ENCODE measurements around the gene CYP26C1. TPM values are rescaled to one million over a fixed set of nuclear protein-coding genes. Genes with fewer than 3 reads are reported as not detected.

Gene CYP26C1
- total RNA-seq, 1 experiment from 2014 or later, result 0.79 TPM

DNA sequence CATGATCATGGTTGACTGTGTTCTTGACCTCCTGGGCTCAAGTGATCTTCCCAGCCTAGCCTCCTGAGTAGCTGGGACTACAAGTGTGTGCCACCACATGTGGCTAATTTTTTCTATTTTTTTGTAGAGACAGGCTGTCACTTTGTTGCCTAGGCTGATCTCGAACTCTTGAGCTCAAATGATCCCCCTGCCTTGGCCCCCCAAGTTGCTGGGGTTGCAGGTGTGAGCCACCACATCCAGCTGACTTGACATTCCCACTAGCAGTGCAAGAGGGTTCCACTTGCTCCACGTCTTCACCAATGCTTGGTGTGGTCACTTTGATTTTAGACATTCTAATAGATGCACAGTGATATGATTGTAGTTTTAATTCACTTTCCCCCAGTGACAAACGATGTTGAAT, 38.2 kb downstream of the CYP26C1 start:
- Histone ChIP-seq H2AK5ac (ENCODE audit: insufficient read length, low read length) (no peak overlapping the region), H3K56ac (ENCODE audit: insufficient read length, low read depth, low read length) (no peak overlapping the region), H3K27ac (ENCODE audit: insufficient read length, low read depth, low read length) (no peak overlapping the region), H3K4me2 (ENCODE audit: insufficient read depth, insufficient read length, low read length) (no peak overlapping the region), H2BK15ac (ENCODE audit: low read depth, low read length) (no peak overlapping the region), H3K9me3 (ENCODE audit: control insufficient read depth, low read depth, low read length) (no peaks in the 10 kb centered on the region), H3K4ac (ENCODE audit: low read depth, low read length) (no peak overlapping the region), H3K27me3 (ENCODE audit: insufficient read depth, low read length) (no peaks in the 10 kb centered on the region), H2BK12ac (ENCODE audit: insufficient read length, low read depth, low read length) (no peak overlapping the region), H2BK120ac (ENCODE audit: low read depth, low read length, poor library complexity, severe bottlenecking) (no peak overlapping the region), H4K91ac (ENCODE audit: insufficient read length, low read depth, low read length) (no peak overlapping the region), H2BK20ac (ENCODE audit: low read depth, low read length, poor library complexity, severe bottlenecking) (no peak overlapping the region), H2AFZ (ENCODE audit: low read length) (no peak overlapping the region), H4K20me1 (ENCODE audit: control insufficient read depth, insufficient read depth, insufficient read length) (no peaks in the 10 kb centered on the region), H3K9ac (ENCODE audit: extremely low read depth, insufficient read length, low read length) (no peak overlapping the region), H3K18ac (ENCODE audit: insufficient read length, low read depth, low read length) (no peak overlapping the region), H3K4me1 (ENCODE audit: insufficient read depth, low read length) (no peaks in the 10 kb centered on the region), H4K8ac (replicated peaks; ENCODE audit: insufficient read length, low read depth, low read length) (no peak overlapping the region), H3K14ac (ENCODE audit: insufficient read depth, low read length) (no peak overlapping the region), H3K23me2 (ENCODE audit: insufficient read length, low read depth, low read length, poor library complexity, severe bottlenecking) (no peaks in the 10 kb centered on the region), H3K79me2 (ENCODE audit: insufficient read depth, low read length) (no peaks in the 10 kb centered on the region), H2BK5ac (ENCODE audit: insufficient read length, low read length) (no peak overlapping the region), H3K79me1 (ENCODE audit: insufficient read depth, low read depth, low read length, poor library complexity, severe bottlenecking) (no peaks in the 10 kb centered on the region), H3T11ph (ENCODE audit: low read length) (no peak overlapping the region), H3K23ac (ENCODE audit: insufficient read length, low read depth, low read length) (no peak overlapping the region), H4K5ac (ENCODE audit: insufficient read length, low read depth, low read length) (no peak overlapping the region)
- H3K27me3 Mint-ChIP-seq (ENCODE audit: low read depth), result no peaks in the 10 kb centered on the region
- H3K4me1 Mint-ChIP-seq, result peaks cover 9 to 15% of the 10 kb centered on the region in 2 experiments
- no CpG with 5 or more reads among the region's 3 CpGs for WGBS (ENCODE audit: extremely low coverage, insufficient read length, low lambda C conversion rate)
- H3K9me3 Mint-ChIP-seq, result peaks cover 11 to 24% of the 10 kb centered on the region in 2 experiments
- H3K27ac Mint-ChIP-seq, result no peak overlapping the region
- peaks cover 0 to 20% (median 2%) of the 10 kb centered on the region in 3 experiments; a peak in 5 of 7 replicates for H3K36me3 Mint-ChIP-seq (ENCODE audit: insufficient read depth in 1 of 3, low read depth in 3 of 3)
- no peak overlapping the region for H3K4me3 Mint-ChIP-seq
- DNase-seq, result no peak
- TF ChIP-seq, protein P1, sequence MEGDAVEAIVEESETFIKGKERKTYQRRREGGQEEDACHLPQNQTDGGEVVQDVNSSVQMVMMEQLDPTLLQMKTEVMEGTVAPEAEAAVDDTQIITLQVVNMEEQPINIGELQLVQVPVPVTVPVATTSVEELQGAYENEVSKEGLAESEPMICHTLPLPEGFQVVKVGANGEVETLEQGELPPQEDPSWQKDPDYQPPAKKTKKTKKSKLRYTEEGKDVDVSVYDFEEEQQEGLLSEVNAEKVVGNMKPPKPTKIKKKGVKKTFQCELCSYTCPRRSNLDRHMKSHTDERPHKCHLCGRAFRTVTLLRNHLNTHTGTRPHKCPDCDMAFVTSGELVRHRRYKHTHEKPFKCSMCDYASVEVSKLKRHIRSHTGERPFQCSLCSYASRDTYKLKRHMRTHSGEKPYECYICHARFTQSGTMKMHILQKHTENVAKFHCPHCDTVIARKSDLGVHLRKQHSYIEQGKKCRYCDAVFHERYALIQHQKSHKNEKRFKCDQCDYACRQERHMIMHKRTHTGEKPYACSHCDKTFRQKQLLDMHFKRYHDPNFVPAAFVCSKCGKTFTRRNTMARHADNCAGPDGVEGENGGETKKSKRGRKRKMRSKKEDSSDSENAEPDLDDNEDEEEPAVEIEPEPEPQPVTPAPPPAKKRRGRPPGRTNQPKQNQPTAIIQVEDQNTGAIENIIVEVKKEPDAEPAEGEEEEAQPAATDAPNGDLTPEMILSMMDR (conservative IDR thresholded peaks at IDR 0.05), result no peak

All from H9 (cell line).